Thymus (tissue), 11 donors: Measurements from ENCODE around the gene CDH22. TPM values are rescaled to one million over a fixed set of nuclear protein-coding genes. Genes with fewer than 3 reads are reported as not detected.

ENCODE experiments used
- DNase-seq, 9 donors: peaks; one replicate each; pipeline ENCODE4 v3.0.0-alpha.2; 2013; ENCODE audit warnings: low spot score in 9 of 9, low read depth in 6 of 9, missing footprints in 1 of 9
- H3K27ac ChIP-seq, 2 donors: one replicate each; pipeline ENCODE4 v1.5.1; 2013; ENCODE audit warnings: control low read depth in 1 of 2, low read depth in 1 of 2, low read length in 1 of 2, mild to moderate bottlenecking in 1 of 2, moderate library complexity in 1 of 2
- H3K27me3 ChIP-seq, 2 donors: one replicate each; pipeline ENCODE4 v1.5.1; 2013; ENCODE audit warnings: low read length in 1 of 2; ENCODE audit not compliant: control insufficient read depth in 2 of 2, insufficient read depth in 1 of 2
- H3K36me3 ChIP-seq, 2 donors: one replicate each; pipeline ENCODE4 v1.5.1; 2013; ENCODE audit warnings: low read length in 1 of 2, mild to moderate bottlenecking in 1 of 2, moderate library complexity in 1 of 2; ENCODE audit not compliant: control insufficient read depth in 2 of 2, insufficient read depth in 2 of 2
- H3K4me1 ChIP-seq, 2 donors: one replicate each; pipeline ENCODE4 v1.5.1; 2013; ENCODE audit warnings: low read length in 2 of 2; ENCODE audit not compliant: control insufficient read depth in 2 of 2, insufficient read depth in 2 of 2
- H3K4me3 ChIP-seq, 2 donors: one replicate each; pipeline ENCODE4 v1.5.1; 2013; ENCODE audit warnings: low read length in 2 of 2, control low read depth in 1 of 2, mild to moderate bottlenecking in 1 of 2
- H3K9me3 ChIP-seq, 2 donors: one replicate each; pipeline ENCODE4 v1.5.1; 2013; ENCODE audit warnings: low read length in 1 of 2, mild to moderate bottlenecking in 1 of 2; ENCODE audit not compliant: control insufficient read depth in 2 of 2, insufficient read depth in 1 of 2
- WGBS: extraction: QIAGEN DNeasy Blood & Tissue Kit; methylation state at CpG from one replicate; pipeline ENCODE4 v1.1.7; 2013; 5-methylcytosine and 5-hydroxymethylcytosine counted together
- polyA plus RNA-seq: library from polyadenylated mRNA; stranded (reverse); fragments of 200-250 nt; gene quantifications from one replicate; pipeline ENCODE4 v1.2.3, GENCODE V29; 2013
- total RNA-seq: library from RNA; stranded (reverse); fragments of 120-200 nt; gene quantifications from one replicate; pipeline ENCODE4 v1.2.4, GENCODE V29; 2013
- donor health status: healthy.

Gene CDH22
- total and polyA plus RNA-seq, 2 donors = 0.05 to 0.11 TPM

- DNase-seq = no peak
- Histone ChIP-seq H3K27ac (no peak overlapping the region), H3K27me3 (peaks cover 0 to 5% of the 10 kb centered on the region in 2 donors), H3K4me1 (no peaks in the 10 kb centered on the region), H3K36me3 (no peaks in the 10 kb centered on the region), H3K4me3 (no peak overlapping the region), H3K9me3 (no peaks in the 10 kb centered on the region)
- WGBS = 11% methylated on average over 4 of the region's 4 CpGs
These were observed 75.8 kb downstream of the CDH22 start for GRCh38 chr20:46232539-46232938.

- Histone ChIP-seq H3K27ac (no peak overlapping the region), H3K9me3 (no peaks in the 10 kb centered on the region), H3K27me3 (no peaks in the 10 kb centered on the region), H3K36me3 (no peaks in the 10 kb centered on the region), H3K4me3 (no peak overlapping the region), H3K4me1 (no peaks in the 10 kb centered on the region)
- 5% methylated on average over 4 of the region's 4 CpGs for WGBS
- DNase-seq = peak in 1 of 9 donors; percentile 16
These were observed 77.5 kb downstream of the CDH22 start for GRCh38 chr20:46230801-46231282.

- H3K9me3 ChIP-seq = no peaks in the 10 kb centered on the region
- 82% methylated on average over 5 of the region's 5 CpGs for WGBS
- H3K27ac ChIP-seq = no peak overlapping the region
- H3K27me3 ChIP-seq = no peaks in the 10 kb centered on the region
- no peaks in the 10 kb centered on the region for H3K36me3 ChIP-seq
- H3K4me1 ChIP-seq = no peaks in the 10 kb centered on the region
- no peak overlapping the region for H3K4me3 ChIP-seq
- DNase-seq = no peak
These were observed 78.2 kb downstream of the CDH22 start for GRCh38 chr20:46230106-46230491.

DNA sequence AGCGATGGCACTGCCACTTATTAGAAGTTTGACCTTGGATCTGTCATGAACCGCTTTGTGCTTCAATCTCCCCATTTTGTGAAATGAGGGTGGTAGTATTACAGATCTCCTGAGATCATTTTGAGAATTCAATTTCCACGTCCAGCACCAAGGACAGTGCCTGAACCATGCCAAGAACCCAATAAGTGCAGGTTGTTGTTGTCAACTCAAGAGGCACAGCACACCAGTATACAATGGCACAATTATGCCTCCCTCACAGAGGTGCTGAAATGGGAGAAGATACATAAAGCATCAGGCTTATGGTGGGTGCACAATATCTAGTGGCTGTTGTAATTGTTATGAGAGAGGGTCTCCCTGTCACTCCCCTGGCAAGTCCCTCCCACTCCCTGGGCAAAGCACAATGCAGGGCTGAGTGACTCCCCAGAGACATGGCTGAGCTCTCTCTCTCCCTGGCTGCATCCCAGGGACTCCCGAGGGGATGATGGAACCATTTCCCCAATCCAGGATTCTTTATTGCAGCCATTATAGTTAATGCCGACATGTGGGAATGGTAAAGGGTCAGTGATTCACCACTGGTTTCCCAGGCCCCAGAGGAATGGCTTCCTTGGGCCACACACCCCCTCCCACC is 78.7 kb downstream of the CDH22 start:
- no peak overlapping the region for H3K4me3 ChIP-seq
- H3K4me1 ChIP-seq = no peaks in the 10 kb centered on the region
- no peak overlapping the region for H3K27ac ChIP-seq
- no peaks in the 10 kb centered on the region for H3K27me3 ChIP-seq
- no peaks in the 10 kb centered on the region for H3K9me3 ChIP-seq
- WGBS = 46% methylated on average over 5 of the region's 5 CpGs
- DNase-seq = no peak
- no peaks in the 10 kb centered on the region for H3K36me3 ChIP-seq

- no peak for DNase-seq
- Histone ChIP-seq H3K9me3 (no peaks in the 10 kb centered on the region), H3K27ac (no peak overlapping the region), H3K4me1 (no peaks in the 10 kb centered on the region), H3K27me3 (no peaks in the 10 kb centered on the region), H3K36me3 (no peaks in the 10 kb centered on the region), H3K4me3 (no peak overlapping the region)
- 71% methylated on average over 8 of the region's 8 CpGs for WGBS
These were observed 79.6 kb downstream of the CDH22 start for GRCh38 chr20:46228670-46229069.

- H3K27me3 ChIP-seq = peaks cover 0 to 7% of the 10 kb centered on the region in 2 donors
- 73% methylated on average over 33 of the region's 33 CpGs for WGBS
These were observed 81.0 kb downstream of the CDH22 start for GRCh38 chr20:46227272-46227767.

DNA sequence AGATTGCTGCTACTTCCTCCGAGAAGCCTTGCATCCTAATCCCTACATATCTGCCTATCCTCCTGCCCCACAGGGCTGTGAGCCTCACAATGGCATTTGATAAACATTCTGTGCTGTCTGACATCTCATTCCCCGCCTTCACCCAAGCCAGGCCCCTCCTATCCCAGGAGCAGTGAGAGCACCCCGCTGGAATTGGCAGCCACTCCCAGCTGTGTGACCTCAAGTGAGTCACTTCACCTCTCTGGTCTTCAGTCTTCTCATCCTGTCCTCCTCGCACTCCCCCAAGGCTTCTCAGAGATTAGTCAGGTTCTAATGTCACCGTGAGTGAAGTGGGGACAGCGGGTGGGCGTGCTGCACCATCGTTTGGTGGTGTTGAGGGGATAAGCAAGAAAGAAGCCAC is 81.7 kb downstream of the CDH22 start:
- Histone ChIP-seq H3K27me3 (peaks cover 0 to 7% of the 10 kb centered on the region in 2 donors), H3K4me1 (no peaks in the 10 kb centered on the region), H3K27ac (no peak overlapping the region), H3K9me3 (no peaks in the 10 kb centered on the region), H3K4me3 (no peak overlapping the region), H3K36me3 (no peaks in the 10 kb centered on the region)
- whole genome bisulfite sequencing = 69% methylated on average over 8 of the region's 8 CpGs
- DNase-seq = no peak

More at GRCh38 chr20:46227272-46227767, 81.0 kb downstream of the CDH22 start:
- no peaks in the 10 kb centered on the region for H3K4me1 ChIP-seq
- no peaks in the 10 kb centered on the region for H3K36me3 ChIP-seq
- H3K4me3 ChIP-seq = no peak overlapping the region
- no peak for DNase-seq
- H3K9me3 ChIP-seq = no peaks in the 10 kb centered on the region
- H3K27ac ChIP-seq = no peak overlapping the region

DNA sequence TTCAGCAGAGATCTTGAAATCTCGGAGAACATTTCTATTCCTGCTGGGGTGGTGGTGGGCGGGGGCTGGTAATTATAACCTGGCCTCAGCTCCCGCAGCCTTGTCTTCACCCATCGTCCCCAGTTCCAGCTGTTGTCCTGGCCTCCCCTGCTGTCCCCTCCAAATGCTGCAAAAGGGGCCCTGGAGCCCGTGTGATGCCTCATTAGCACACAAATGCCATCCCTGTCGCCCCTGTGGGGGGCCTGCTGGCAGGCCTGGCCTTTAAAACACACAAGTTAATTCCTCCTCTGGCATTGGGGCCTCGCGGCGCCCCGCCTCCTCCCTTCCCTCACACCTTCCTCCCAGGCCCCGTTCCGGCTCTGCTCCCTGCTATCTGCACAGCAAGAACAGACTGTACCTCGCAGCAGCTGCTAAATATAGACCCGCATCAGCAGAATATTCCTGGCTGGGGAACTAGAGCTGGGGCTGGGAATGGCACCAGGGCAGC is 85.7 kb downstream of the CDH22 start:
- WGBS = 58% methylated on average over 14 of the region's 14 CpGs
- Histone ChIP-seq H3K27ac (no peak overlapping the region), H3K4me3 (no peak overlapping the region), H3K9me3 (no peaks in the 10 kb centered on the region), H3K27me3 (peaks cover 0 to 7% of the 10 kb centered on the region in 2 donors), H3K36me3 (no peaks in the 10 kb centered on the region), H3K4me1 (no peaks in the 10 kb centered on the region)
- no peak for DNase-seq

- H3K9me3 ChIP-seq = no peaks in the 10 kb centered on the region
- no peak overlapping the region for H3K4me3 ChIP-seq
- no peaks in the 10 kb centered on the region for H3K4me1 ChIP-seq
- peaks cover 0 to 7% of the 10 kb centered on the region in 2 donors for H3K27me3 ChIP-seq
- H3K36me3 ChIP-seq = no peaks in the 10 kb centered on the region
- H3K27ac ChIP-seq = no peak overlapping the region
- 95% methylated on average over 9 of the region's 9 CpGs for WGBS
- no peak for DNase-seq
These were observed 87.0 kb downstream of the CDH22 start for GRCh38 chr20:46221256-46221833.
